Measurements from ENCODE around the gene XRN1.

DNA sequence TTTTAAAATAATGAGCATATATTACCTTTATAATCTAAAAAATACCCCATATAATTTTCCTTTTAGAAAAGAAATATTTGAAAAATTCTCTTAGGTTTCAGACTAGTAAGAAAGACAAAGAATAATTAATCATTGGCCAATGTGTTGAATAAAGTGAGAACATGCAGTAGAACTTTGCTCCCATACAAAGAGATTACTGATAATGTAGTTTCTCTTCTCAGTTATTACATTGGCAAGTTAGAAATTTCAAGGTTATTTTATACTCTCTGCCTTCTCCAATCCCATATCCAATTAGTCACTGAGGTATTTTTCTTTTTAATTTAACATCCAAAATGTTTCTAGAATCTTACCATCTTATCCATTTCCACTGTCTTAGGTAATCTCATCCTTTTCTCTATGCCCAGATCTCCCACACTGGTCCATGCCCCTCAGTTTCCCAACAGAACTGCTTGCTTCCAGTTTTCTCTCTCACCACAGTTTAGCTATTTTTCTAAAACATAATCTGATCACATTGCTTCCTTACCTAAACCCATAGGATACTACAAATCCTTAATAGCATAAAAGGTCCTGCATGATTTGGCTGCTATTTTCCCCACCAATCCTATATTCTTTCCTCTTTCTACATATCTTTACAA is 10.8 kb downstream of the XRN1 start:
- TF ChIP-seq, protein P1, sequence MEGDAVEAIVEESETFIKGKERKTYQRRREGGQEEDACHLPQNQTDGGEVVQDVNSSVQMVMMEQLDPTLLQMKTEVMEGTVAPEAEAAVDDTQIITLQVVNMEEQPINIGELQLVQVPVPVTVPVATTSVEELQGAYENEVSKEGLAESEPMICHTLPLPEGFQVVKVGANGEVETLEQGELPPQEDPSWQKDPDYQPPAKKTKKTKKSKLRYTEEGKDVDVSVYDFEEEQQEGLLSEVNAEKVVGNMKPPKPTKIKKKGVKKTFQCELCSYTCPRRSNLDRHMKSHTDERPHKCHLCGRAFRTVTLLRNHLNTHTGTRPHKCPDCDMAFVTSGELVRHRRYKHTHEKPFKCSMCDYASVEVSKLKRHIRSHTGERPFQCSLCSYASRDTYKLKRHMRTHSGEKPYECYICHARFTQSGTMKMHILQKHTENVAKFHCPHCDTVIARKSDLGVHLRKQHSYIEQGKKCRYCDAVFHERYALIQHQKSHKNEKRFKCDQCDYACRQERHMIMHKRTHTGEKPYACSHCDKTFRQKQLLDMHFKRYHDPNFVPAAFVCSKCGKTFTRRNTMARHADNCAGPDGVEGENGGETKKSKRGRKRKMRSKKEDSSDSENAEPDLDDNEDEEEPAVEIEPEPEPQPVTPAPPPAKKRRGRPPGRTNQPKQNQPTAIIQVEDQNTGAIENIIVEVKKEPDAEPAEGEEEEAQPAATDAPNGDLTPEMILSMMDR (IDR thresholded peaks at IDR 0.05): no peak
- no peak for TF ChIP-seq POLR2A (IDR thresholded peaks at IDR 0.05)
- TF ChIP-seq EP300 (IDR thresholded peaks at IDR 0.05): no peak
